NCI-H1048 (cell line): ENCODE measurements around the gene THSD4.

Experiments used
- DNase-seq: peaks from one replicate; lab custom pipeline; 2025; lab: John Stamatoyannopoulos, UW

The THSD4 gene

GRCh38 chr15:71098920-71099319, 16.4 kb upstream of the THSD4 start:
- no peak for DNase-seq

GRCh38 chr15:71103102-71103676, 12.1 kb upstream of the THSD4 start:
- DNase-seq, result no peak

- DNase-seq, result no peak
Measured at GRCh38 chr15:71104636-71105035, 10.6 kb upstream of the THSD4 start.

- DNase-seq, result no peak
Measured at GRCh38 chr15:71105444-71105843, 9.8 kb upstream of the THSD4 start.

- DNase-seq, result no peak
Measured at GRCh38 chr15:71106802-71107500, 8.3 kb upstream of the THSD4 start.

- no peak for DNase-seq
Measured at GRCh38 chr15:71107501-71107815, 7.8 kb upstream of the THSD4 start.

GRCh38 chr15:71109130-71109529, 6.1 kb upstream of the THSD4 start:
- no peak for DNase-seq

GRCh38 chr15:71109905-71110304, 5.4 kb upstream of the THSD4 start:
- no peak for DNase-seq

- no peak for DNase-seq
Measured at GRCh38 chr15:71110405-71111180, 4.7 kb upstream of the THSD4 start.

- DNase-seq, result no peak
Measured at GRCh38 chr15:71111181-71111565, 4.1 kb upstream of the THSD4 start.

- no peak for DNase-seq
Measured at GRCh38 chr15:71111950-71112349, 3.3 kb upstream of the THSD4 start.

GRCh38 chr15:71112429-71112828, 2.8 kb upstream of the THSD4 start:
- DNase-seq, result no peak

- DNase-seq, result no peak
Measured at GRCh38 chr15:71114066-71114680, 1.1 kb upstream of the THSD4 start.

- no peak for DNase-seq
Measured at GRCh38 chr15:71115567-71116351, 488 bp downstream of the THSD4 start.

- DNase-seq, result no peak
Measured at GRCh38 chr15:71116366-71116765, 1.1 kb downstream of the THSD4 start.

GRCh38 chr15:71116942-71117341, 1.7 kb downstream of the THSD4 start:
- DNase-seq, result no peak

- no peak for DNase-seq
Measured at GRCh38 chr15:71117714-71118305, 2.5 kb downstream of the THSD4 start.

GRCh38 chr15:71118345-71118744, 3.1 kb downstream of the THSD4 start:
- DNase-seq, result no peak

GRCh38 chr15:71118881-71119632, 3.8 kb downstream of the THSD4 start:
- DNase-seq, result no peak

GRCh38 chr15:71120428-71120944, 5.2 kb downstream of the THSD4 start:
- DNase-seq, result no peak

GRCh38 chr15:71121442-71121841, 6.2 kb downstream of the THSD4 start:
- no peak for DNase-seq
